Colon (tissue), 2 donors: ENCODE data around the gene GALNT16.

Experiments
- FAIRE-seq: peaks from 2 replicates; lab custom pipeline; 2012; peaks lifted over from hg19 to GRCh38; lab: Jason Lieb, UNC
- donor health status: control.
- donor health status: control.

GALNT16 gene

GRCh38 chr14:69405762-69406161 lies 145.8 kb downstream of the GALNT16 start:
- FAIRE-seq: no peak
